ENCODE results near the gene TRAF2.
"Not testable (repeated sequence)": the region's sequence is repeated elsewhere in the genome, so short reads cannot be mapped to it uniquely, and the experiment has no call there.

The TRAF2 gene

GRCh38 chr9:136885950-136886578 is at the start of gene TRAF2:
TSS of gene TRAF2 (plus strand) at chr9:136886516. CDS start at chr9:136898741, 12,225 bp downstream.
- peak; percentile 100 for DNase-seq (ENCODE audit: low spot score)

- no peak for DNase-seq (ENCODE audit: low spot score)
Observed at GRCh38 chr9:136837146-136837855, 49.0 kb upstream of the TRAF2 start.

- DNase-seq (ENCODE audit: low spot score) = not testable (repeated sequence)
Observed at GRCh38 chr9:136837856-136838277, 48.4 kb upstream of the TRAF2 start.

GRCh38 chr9:136838314-136839228 is 47.7 kb upstream of the TRAF2 start:
- DNase-seq (ENCODE audit: low spot score) = no peak

GRCh38 chr9:136839229-136840139 is 46.8 kb upstream of the TRAF2 start:
- DNase-seq (ENCODE audit: low spot score) = no peak

GRCh38 chr9:136840140-136840876 is 46.0 kb upstream of the TRAF2 start:
- DNase-seq (ENCODE audit: low spot score) = no peak

- DNase-seq (ENCODE audit: low spot score) = peak; percentile 70
Observed at GRCh38 chr9:136840877-136841645, 45.3 kb upstream of the TRAF2 start.

- not testable (repeated sequence) for DNase-seq (ENCODE audit: low spot score)
Observed at GRCh38 chr9:136841646-136842379, 44.5 kb upstream of the TRAF2 start.

GRCh38 chr9:136842380-136842948 is 43.9 kb upstream of the TRAF2 start, which contains the start of gene AJM1:
TSS of gene AJM1 (plus strand) at chr9:136842478. CDS start at chr9:136844415, 1,937 bp downstream.
- peak; percentile 91 for DNase-seq (ENCODE audit: low spot score)

- DNase-seq (ENCODE audit: low spot score) = not testable (repeated sequence)
Observed at GRCh38 chr9:136843159-136843800, 43.0 kb upstream of the TRAF2 start.

GRCh38 chr9:136843801-136844740 is 42.2 kb upstream of the TRAF2 start:
- DNase-seq (ENCODE audit: low spot score) = not testable (repeated sequence)

- DNase-seq (ENCODE audit: low spot score) = no peak
Observed at GRCh38 chr9:136844761-136845464, 41.4 kb upstream of the TRAF2 start.

GRCh38 chr9:136845465-136846260 is 40.7 kb upstream of the TRAF2 start:
- DNase-seq (ENCODE audit: low spot score) = no peak

- DNase-seq (ENCODE audit: low spot score) = no peak
Observed at GRCh38 chr9:136846376-136847087, 39.8 kb upstream of the TRAF2 start.
